Measurements from ENCODE around the gene ARAP1. TPM values are rescaled to one million over a fixed set of nuclear protein-coding genes. Genes with fewer than 3 reads are reported as not detected.

The ARAP1 gene
- total RNA-seq, 1 experiment from 2014 or later: 59.2 TPM

DNA sequence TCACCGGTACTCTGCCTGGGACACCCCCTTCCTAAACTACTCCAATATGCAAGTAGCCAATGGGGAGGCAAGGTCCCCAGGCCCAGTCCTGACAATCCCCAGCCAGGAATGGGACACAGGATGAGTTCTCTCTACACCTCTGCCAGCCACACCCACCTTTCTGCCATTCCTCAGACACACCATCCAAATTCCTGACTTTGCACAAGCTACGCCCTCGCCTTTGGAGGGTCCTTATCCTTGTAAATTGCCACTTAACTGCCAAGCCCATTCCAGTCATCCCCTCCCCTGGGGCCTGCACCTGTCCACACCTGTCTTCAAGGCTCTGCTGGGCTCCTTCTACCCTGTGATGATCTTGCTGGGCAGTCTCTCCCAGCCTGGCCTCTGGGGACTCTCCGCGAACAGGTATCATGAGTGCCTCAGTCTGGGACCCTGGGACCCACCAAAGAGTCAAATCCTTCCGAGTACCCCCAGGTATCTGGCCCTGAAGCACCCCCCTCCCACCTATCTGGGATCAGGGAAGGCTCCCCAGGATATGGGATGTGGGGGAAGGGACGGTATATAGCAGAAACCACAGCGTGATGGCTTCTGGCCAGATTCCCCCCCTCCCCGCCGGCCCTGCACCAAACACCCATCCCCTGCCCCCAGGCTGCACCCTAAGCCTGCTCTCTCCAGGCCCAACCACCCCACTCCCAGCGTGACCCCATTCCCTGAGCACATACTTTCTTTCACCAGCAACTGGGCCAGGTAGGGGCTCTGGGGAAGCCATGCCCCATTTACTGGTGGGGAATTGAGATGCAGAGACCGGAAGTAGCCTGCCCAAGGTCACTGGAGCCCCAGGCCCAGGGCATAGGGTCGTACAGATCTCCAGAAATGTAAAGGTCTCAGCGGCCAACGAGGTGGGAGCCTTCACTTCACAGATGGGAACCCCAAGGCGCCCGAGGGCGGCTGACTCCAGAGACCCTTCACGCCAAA is 806 bp downstream of the ARAP1 start:
- in situ Hi-C loops (cut with HindIII; ENCODE audit: low pct_unique_long_range_greater_than_20kb, low sequenced_read_pairs): no loop called here
- DNase-seq (ENCODE audit: low read depth, low spot score): no peak

DNA sequence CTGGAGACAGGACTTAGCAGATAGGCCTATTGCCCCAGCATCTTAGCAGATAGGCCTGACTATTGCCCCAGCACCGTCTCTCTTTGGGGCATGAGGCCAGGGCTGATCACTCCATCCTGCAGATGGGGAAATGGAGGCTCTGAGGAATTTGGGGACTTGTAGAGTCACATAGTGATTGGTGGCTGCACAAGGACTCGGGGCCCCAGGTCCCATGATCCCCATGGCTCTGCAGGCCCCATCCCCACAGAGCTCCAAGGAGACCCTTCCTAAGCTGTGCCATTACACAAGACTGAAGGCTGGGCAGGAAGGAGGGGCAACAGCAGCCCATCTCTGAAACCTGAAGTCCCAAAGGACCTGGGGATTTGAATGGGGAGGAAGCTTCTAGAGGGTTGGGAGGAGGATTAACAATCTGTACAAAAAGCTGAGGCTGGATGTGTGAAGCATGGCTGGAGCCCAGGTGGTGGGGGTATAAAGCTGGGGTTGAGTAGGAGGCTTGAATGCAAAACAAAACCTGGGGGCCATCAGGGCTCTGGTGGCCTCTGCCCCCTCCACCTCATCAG is 1.6 kb downstream of the ARAP1 start:
- DNase-seq (ENCODE audit: low read depth, low spot score): no peak
- in situ Hi-C loops (cut with HindIII; ENCODE audit: low pct_unique_long_range_greater_than_20kb, low sequenced_read_pairs): no loop called here

DNA sequence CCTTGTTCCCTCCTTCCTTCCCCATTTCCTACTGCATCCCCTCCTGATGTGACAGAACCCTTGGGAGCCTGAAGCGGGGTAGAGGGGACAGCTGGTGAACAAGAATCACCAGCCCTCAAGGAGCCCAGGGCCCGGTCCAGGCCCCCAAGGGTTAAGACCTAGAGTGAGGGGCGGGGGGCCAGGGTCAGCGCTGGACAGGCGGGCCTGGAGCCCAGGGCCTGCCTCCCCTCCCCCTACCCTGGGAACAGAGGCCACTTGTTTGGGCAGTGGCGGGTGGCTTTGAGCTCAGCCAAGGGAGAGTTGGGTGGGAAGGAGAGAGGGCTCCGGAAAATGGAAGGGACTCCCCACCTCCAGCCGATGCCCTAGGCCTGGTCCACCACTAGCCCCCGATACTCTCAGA is 2.1 kb downstream of the ARAP1 start:
- in situ Hi-C loops (cut with HindIII; ENCODE audit: low pct_unique_long_range_greater_than_20kb, low sequenced_read_pairs): no loop called here
- no peak for DNase-seq (ENCODE audit: low read depth, low spot score)

DNA sequence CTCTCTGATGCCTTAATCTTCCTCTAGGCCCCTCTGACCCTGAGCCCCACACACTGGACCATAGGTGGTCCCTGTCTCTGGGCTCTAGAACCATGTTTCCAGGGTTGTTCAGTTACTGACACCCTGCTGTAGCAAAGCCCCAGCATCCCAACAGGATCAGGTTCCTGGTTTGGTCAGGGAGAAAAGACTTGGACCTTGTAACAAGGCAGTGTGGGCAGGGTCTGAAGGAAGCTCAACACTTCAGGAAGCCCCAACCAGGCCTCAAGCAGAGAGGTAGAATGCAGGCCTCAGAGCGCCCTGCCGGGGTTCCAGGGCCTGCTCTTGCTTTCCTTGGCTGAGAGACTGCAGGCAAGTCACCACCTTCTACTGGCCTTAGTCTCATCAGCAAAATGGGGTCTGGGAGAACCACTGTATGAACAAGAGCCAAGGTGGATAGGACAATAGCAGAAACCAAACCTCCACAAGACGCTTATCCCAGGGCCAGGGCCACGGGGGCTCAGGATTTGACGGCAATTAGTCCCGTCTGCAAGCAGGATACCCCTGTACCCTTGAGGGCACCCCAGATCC is 4.8 kb downstream of the ARAP1 start:
- no peak for DNase-seq (ENCODE audit: low read depth, low spot score)
- in situ Hi-C loops (cut with HindIII; ENCODE audit: low pct_unique_long_range_greater_than_20kb, low sequenced_read_pairs): no loop called here

DNA sequence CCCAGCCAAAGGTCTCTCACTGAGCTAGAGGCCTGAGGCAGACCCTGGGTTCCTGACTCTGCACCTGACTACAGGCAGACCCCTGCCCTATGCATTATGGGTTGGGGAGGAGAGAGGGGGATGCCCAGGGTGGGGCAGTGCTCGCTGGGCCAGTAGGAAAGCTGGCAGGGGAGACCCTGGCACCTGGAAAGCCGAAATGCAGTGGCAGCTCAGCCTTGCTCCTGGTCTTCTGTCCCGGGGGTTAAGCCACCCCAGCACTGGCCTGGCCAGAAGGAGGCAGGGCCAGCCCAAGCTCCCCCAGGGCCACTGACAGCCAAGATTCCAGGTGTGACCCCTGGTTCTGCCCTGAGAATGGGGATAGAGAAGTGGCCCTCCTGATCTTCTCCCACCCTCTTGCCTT is 5.4 kb downstream of the ARAP1 start:
- no peak for DNase-seq (ENCODE audit: low read depth, low spot score)
- in situ Hi-C loops (cut with HindIII; ENCODE audit: low pct_unique_long_range_greater_than_20kb, low sequenced_read_pairs): no loop called here

DNA sequence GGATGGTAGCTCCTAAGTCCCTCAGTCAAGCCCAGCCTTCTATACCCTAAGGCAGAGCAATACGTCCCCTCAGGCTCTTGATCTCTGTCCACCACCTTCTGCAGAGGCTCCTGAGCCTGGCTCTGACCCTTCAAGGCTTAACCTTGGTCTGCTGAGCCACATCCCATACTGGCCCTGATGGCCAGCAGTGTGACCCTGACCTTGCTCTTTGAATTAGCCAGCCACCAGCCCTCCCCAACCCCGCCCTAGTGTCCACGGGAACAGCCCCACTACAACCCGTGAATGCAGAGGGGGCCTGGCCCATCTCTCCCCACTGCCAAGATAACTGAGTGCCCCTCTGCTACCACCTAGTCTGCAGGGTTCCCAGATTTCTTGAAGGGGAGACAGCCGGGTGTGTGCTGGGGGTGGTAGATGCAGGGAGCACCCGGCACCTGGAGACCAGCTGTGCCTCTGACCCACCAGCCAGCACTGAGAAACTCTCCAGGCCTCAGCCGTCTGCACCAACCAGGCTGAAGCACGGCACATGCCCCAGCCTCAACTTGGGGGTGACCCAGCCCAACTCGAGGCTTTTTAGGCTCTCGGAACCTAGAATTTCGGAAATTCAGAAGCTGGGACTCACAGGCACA is 6.2 kb downstream of the ARAP1 start:
- no peak for DNase-seq (ENCODE audit: low read depth, low spot score)
- in situ Hi-C loops (cut with HindIII; ENCODE audit: low pct_unique_long_range_greater_than_20kb, low sequenced_read_pairs): no loop called here

DNA sequence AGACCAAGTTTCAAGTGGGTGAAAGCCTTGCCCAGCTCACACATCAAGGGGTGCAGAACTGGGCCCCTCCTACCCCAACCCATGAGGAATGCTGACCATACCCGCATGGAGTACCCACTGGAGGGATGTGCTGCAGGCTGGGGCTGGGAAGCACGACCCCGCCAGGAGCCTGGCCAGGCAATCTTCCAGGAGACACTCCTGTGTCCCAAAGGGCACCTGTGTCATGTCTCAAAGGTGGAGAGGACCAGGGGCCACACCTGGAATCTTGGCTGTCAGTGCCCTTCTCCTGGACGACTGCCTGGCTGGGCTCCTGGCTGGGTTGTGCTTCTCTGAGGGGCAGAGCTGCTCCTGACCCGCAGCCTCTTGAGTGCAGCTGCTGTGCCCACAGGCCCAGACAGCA is 6.7 kb downstream of the ARAP1 start:
- no peak for DNase-seq (ENCODE audit: low read depth, low spot score)
- in situ Hi-C loops (cut with HindIII; ENCODE audit: low pct_unique_long_range_greater_than_20kb, low sequenced_read_pairs): no loop called here

DNA sequence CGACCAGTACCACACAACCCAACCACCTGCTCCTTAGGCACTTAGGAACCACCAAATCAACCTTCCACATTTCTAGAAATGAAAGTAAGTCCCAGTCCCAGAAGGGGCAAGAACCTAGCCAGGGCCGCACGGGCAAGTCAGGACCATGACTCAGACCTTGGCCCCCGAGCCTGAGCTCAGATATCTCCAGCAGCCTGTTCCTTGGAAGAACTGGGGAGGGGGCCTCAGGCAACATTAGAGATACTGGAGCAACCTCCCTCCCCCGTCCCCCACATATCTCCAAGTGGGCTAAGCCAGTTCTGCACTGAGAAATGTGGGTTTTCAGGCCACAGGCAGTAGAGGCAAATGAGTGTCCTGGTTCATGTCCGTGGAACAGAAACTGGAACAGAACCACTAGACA is 7.7 kb downstream of the ARAP1 start:
- in situ Hi-C loops (cut with HindIII; ENCODE audit: low pct_unique_long_range_greater_than_20kb, low sequenced_read_pairs): no loop called here
- DNase-seq (ENCODE audit: low read depth, low spot score): no peak

DNA sequence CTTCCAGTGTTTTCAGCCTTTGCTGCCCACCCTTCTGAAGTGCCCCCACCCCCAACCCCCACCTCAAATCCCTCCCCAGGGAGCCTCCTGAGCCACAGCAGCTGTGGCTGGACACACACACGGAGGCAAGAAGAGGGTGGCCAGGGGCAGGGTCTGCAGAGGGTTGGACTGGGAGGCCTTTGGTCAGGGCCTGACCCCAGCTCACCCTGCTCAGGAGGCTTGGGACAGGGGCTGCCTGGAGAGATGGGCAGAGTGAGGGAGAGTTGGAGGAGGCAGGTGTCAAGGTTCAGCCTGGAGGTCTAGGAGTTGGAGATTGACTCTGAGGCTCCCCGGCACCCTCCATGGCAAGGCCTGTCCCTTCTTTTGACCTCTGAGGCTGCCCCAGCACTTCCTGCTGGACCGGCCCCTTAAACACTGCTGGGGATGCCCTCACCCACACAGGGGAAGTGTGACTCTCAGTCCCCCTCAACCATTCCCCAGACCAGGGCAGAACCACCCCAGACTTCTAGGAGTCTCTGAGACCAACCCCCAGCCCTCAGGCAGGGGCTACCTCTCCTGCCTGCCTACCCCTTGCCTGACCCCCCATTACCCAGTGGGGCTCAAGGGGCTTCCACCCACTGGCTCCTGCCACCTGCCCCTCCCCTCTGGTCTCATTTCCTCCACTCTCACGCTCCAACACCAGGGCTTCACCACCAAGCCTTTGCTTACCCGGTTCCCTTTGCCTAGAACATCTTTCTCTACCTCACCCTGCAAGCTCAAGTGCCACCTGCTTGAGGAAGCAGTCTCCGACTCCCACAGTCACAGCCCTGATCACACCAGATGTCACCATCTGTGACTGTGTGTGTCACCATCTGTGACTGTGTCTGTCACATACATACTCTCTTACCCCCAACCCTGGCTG is 8.6 kb downstream of the ARAP1 start:
- in situ Hi-C loops (cut with HindIII; ENCODE audit: low pct_unique_long_range_greater_than_20kb, low sequenced_read_pairs): no loop called here
- DNase-seq (ENCODE audit: low read depth, low spot score): no peak

DNA sequence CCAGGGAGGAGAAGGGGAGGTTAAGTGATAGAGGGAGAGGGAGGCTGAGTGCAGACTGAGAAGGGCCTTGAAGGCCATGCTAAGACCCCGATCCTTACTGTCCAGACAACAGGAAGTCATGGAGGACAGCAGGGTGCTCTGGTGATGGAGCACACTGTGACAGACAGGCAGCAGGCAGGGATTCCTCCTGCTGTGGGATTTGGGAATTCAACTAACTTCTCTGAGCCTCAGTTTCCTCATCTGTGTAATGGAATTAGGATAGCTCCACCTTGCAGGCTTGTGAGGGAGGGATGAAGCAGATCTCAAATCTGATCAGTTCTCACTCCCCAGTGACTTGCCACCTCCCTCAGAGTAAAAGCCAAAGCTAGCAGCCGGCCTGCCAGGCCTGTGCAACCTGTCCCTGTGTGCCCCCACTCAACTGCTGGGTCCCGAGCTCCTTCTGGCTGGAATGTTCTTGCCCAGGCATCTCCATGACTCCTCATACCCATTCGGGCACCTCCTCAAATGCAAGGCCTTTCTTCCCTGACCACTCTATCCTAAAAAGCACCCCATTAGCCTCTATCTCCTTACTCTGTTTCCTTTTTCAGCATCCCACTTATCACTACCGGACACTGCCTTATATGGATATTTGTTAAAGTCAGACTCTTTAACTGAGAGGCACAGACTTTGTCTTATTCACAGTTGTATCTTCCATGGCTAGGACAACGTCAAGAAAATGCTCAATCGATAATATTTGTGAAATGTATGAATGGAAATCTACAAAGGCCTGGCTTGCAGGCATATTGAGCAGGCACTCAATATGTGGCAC is 9.5 kb downstream of the ARAP1 start:
- in situ Hi-C loops (cut with HindIII; ENCODE audit: low pct_unique_long_range_greater_than_20kb, low sequenced_read_pairs): no loop called here
- DNase-seq (ENCODE audit: low read depth, low spot score): no peak

DNA sequence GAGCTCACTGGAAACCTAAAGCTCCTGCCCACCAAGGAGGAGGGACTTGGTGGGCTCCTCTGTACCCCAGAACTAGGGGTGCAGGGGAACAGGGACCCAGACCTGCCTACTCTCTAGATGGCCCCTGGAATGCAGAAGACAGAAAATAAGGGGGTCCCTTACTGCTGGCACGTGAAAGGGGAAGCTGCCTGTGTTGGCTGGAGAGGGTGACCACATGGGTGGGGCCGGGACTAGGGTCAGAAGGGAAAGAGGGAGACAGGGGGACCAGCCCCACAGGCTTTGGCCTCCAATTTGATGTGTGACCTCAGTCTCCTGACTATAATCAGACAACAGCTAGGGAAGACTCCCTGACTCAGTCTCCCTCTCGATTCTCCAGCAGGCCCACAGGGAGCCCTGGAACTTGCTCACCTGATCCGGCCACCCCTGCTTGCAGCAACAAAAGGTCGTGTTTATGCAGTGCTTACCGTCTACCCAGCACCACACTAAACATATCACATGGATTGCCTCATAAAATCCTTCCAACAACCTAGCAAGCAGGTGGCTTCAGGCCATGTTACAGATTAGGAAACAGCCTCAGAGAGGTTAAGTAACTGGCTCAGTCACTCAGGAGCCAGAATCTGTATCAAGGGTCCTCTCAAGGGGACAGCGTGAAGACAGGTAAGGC is 10.2 kb downstream of the ARAP1 start:
- DNase-seq (ENCODE audit: low read depth, low spot score): no peak
- in situ Hi-C loops (cut with HindIII; ENCODE audit: low pct_unique_long_range_greater_than_20kb, low sequenced_read_pairs): no loop called here

DNA sequence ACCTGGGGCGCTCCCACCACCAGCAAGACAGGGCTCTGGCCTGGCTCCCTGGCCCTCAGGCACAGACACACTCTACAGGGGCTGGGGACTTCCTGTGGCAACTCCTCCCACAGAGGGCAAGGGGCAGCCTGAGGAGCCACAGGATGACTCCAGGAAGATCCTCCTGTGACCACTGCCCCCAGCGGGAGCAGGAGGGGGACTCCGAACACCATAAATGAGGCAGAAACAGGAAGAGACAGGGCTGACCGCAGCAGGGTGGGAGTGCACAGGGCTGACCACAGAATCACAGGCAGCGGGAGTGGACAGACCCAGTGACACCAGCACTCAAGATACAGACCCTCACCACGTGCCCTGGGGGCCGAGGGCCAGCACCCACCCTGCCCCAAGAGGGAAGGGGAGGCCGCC is 10.8 kb downstream of the ARAP1 start:
- in situ Hi-C loops (cut with HindIII; ENCODE audit: low pct_unique_long_range_greater_than_20kb, low sequenced_read_pairs): no loop called here
- no peak for DNase-seq (ENCODE audit: low read depth, low spot score)

DNA sequence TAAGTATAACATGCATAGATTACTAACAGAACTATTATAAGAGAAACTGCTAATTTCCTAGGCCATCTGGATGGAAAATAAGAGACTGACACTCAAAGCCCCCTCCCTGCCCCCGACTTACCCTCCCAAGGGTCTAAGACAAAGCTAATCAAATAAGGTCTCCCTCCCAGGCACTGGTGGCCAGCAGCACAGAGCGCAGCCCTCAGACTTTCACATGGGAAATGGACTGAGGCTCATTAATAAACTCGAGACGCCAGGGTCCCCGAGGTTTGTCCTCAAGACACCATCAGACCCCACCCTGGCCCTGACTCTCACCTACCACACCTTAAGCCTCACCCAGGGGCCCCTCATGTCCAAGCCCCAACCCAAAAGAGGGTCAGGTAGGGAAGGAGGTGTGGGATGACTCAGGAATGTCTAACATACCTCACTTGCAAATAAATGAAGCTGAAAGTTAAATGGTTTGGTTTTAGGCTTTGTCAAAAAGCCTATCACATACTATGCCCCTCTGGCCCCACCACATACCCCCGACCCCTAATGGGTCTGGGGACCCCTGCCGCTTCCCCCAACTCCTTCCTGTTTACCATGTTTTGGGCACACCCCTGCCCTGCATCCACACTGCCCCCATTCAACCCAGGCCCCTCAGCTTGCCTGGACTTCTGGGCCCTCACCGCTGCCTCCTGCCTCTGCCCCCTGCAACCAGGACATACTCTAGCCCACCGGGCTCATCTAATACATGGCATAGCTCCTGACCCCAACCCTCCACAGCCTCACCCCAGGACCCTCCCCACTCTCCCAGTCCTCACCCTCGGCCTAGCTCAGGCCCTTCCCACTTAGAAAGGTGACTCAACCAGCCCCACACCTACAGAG is 11.4 kb downstream of the ARAP1 start:
- no peak for DNase-seq (ENCODE audit: low read depth, low spot score)

DNA sequence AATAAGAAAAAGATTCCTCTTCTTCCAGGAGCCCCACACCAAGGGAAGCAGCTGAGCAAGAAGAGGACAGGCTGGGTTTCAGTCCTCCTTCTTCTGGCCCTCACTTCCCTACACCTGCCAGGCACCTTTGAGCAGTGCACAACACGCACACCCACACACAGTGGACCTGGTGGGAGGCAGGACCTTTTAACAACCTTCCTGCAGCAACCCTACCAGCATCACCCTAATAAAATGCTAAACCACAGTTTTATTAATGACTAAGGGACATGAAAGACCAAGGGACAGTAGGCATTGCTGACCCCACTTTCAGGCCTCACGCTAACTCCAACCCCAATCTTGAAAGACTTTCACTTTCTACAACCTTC is 12.2 kb downstream of the ARAP1 start:
- in situ Hi-C loops (cut with HindIII; ENCODE audit: low pct_unique_long_range_greater_than_20kb, low sequenced_read_pairs): no loop called here
- no peak for DNase-seq (ENCODE audit: low read depth, low spot score)

More for the DNA sequence above, 11.4 kb downstream of the ARAP1 start:
- in situ Hi-C loops (cut with HindIII; ENCODE audit: low pct_unique_long_range_greater_than_20kb, low sequenced_read_pairs): no loop called here

DNA sequence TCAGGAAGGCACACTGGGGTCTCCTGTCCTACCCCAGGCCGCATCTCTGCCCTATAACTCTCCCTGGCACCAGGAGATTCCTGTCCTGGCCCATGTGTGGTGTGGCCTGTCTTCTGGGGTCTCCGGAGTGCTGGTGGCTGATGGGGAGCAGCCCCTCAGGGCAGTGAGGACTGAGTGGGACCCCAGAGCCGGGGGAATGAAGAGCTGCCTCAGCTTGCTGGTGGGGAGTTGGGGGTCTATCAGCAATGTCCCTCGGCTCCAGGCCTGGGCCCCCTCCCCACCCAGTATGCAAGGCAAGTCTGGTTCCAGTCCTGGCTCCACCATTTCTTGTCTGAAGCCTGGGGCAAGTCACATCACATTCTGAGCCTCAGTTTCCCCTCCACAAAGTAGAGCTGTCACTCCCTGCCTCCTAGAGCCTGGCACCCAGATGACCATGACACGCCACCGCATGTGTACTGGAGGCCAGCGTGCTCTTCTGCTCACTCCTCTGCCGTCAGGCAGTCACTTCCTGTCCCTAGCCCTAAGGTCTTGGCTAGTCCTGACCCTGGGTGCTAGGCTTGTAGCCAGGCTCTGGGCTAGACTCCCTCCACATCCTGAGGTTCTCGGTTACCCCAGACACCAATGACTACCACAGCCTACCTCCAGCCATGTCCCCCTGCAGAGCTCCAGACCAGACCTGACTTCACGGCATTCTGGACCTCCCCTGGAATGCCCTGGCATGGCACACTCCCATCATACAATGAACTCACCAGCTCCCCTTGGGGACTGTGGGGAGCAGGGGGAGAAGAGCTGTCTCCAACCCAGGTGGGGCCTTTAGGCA is 12.8 kb downstream of the ARAP1 start:
- in situ Hi-C loops (cut with HindIII; ENCODE audit: low pct_unique_long_range_greater_than_20kb, low sequenced_read_pairs): no loop called here
- no peak for DNase-seq (ENCODE audit: low read depth, low spot score)

Data from SK-MEL-5 (cell line).